Aorta (tissue), 5 donors: ENCODE results near the gene CSNK1G2. TPM values are rescaled to one million over a fixed set of nuclear protein-coding genes. Genes with fewer than 3 reads are reported as not detected.

Source experiments
- ATAC-seq: fragments of 200-7000 bp; cut with Tn5 transposase; one replicate; pipeline ENCODE4 v1.9.1; 2022; ENCODE audit warnings: moderate library complexity; ENCODE audit not compliant: low FRiP score
- DNase-seq, 2 donors: peaks; one replicate each; pipeline ENCODE4 v3.0.0-alpha.2; 2020
- H3K27ac ChIP-seq, 2 donors: one replicate each; pipeline ENCODE4 v1.5.1; 2013; ENCODE audit warnings: low read length in 2 of 2, mild to moderate bottlenecking in 2 of 2, moderate library complexity in 2 of 2, control low read depth in 1 of 2, inconsistent platforms in 1 of 2, low read depth in 1 of 2
- H3K27me3 ChIP-seq, 2 donors: one replicate each; pipeline ENCODE4 v1.6.1; 2013; ENCODE audit warnings: control low read depth in 1 of 2, low read length in 1 of 2, mild to moderate bottlenecking in 1 of 2, moderate library complexity in 1 of 2; ENCODE audit not compliant: insufficient read depth in 2 of 2, control insufficient read depth in 1 of 2
- H3K36me3 ChIP-seq, 2 donors: one replicate each; pipeline ENCODE4 v1.6.1; 2013; ENCODE audit warnings: control low read depth in 1 of 2, low read length in 1 of 2, mild to moderate bottlenecking in 1 of 2; ENCODE audit not compliant: insufficient read depth in 2 of 2, control insufficient read depth in 1 of 2
- H3K4me1 ChIP-seq, 2 donors: one replicate each; pipeline ENCODE4 v1.6.1; 2013; ENCODE audit warnings: low read length in 2 of 2, control low read depth in 1 of 2, mild to moderate bottlenecking in 1 of 2, moderate library complexity in 1 of 2; ENCODE audit not compliant: insufficient read depth in 2 of 2, control insufficient read depth in 1 of 2
- H3K4me3 ChIP-seq, 2 donors: one replicate each; pipeline ENCODE4 v1.5.1; 2013; ENCODE audit warnings: low read length in 2 of 2, control low read depth in 1 of 2, mild to moderate bottlenecking in 1 of 2
- H3K9me3 ChIP-seq: one replicate; pipeline ENCODE4 v1.6.1; 2013; ENCODE audit warnings: mild to moderate bottlenecking, low read length; ENCODE audit not compliant: control insufficient read depth
- WGBS, 2 donors: extraction: QIAGEN DNeasy Blood & Tissue Kit; methylation state at CpG; one replicate each; pipeline ENCODE4 v1.1.7; 2013; 5-methylcytosine and 5-hydroxymethylcytosine counted together
- intact Hi-C, 2 donors: fragments of 100-400 bp; cut with DNase I; formaldehyde crosslinking; loops; one replicate each; pipeline versions ENCODE4 v1.14.2 to v1.15.0; 2022
- polyA plus RNA-seq, 2 donors: library from polyadenylated mRNA; stranded (reverse); fragments of 200-250 nt; gene quantifications; one replicate each; pipeline ENCODE4 v1.2.3, GENCODE V29; 2013
- total RNA-seq, 2 donors: library from RNA; stranded (reverse); fragmentation: NEBNext Ultra II Directional; extraction: Animal tissue kit (Norgen Biotek cat#: 25700); gene quantifications; one replicate each; pipeline ENCODE4 v1.2.1, GENCODE V29; 2021
- donor health status: healthy with polysubstance abuse.
- donor health status: Bipolar disorder and iron deficiency.
- donor health status: DM: no; HTN: no; CAD: no.
- donor health status: DM: no; HTN: no; CAD: no.
- donor health status: DM: yes; HTN: yes; CAD: no.

The CSNK1G2 gene
- total and polyA plus RNA-seq, 4 donors, result 41.0 to 59.8 (median 51.4) TPM

- intact Hi-C loops, result no loop called here
- no peaks in the 10 kb centered on the region for H3K4me1 ChIP-seq
- no peaks in the 10 kb centered on the region for H3K9me3 ChIP-seq
- no peaks in the 10 kb centered on the region for H3K36me3 ChIP-seq
- no peaks in the 10 kb centered on the region for H3K27me3 ChIP-seq
- DNase-seq, result no peak
- H3K4me3 ChIP-seq, result no peak overlapping the region
- no peak overlapping the region for H3K27ac ChIP-seq
- ATAC-seq, result no peak
- WGBS, 2 donors, result 74 to 75% methylated on average over 4 of the region's 4 CpGs
Measured at GRCh38 chr19:2021453-2022140, 80.6 kb downstream of the CSNK1G2 start.

GRCh38 chr19:2022289-2022688 lies 81.3 kb downstream of the CSNK1G2 start:
- intact Hi-C loops, result no loop called here
- H3K27ac ChIP-seq, result no peak overlapping the region
- 96% methylated on average over 2 of the region's 2 CpGs for WGBS, 2 donors

GRCh38 chr19:2026770-2027169 lies 85.8 kb downstream of the CSNK1G2 start:
- H3K36me3 ChIP-seq, result no peaks in the 10 kb centered on the region
- no peaks in the 10 kb centered on the region for H3K4me1 ChIP-seq
- intact Hi-C loops, result no loop called here
- no peaks in the 10 kb centered on the region for H3K9me3 ChIP-seq
- H3K4me3 ChIP-seq, result no peak overlapping the region
- no peaks in the 10 kb centered on the region for H3K27me3 ChIP-seq
- ATAC-seq, result no peak
- DNase-seq, result no peak
- H3K27ac ChIP-seq, result no peak overlapping the region
- WGBS, 2 donors, result 81 to 86% methylated on average over 10 of the region's 10 CpGs

More at GRCh38 chr19:2022289-2022688, 81.3 kb downstream of the CSNK1G2 start:
- no peaks in the 10 kb centered on the region for H3K27me3 ChIP-seq
- no peak for ATAC-seq
- no peak for DNase-seq
- no peaks in the 10 kb centered on the region for H3K36me3 ChIP-seq
- H3K4me3 ChIP-seq, result no peak overlapping the region
- no peaks in the 10 kb centered on the region for H3K4me1 ChIP-seq
- H3K9me3 ChIP-seq, result no peaks in the 10 kb centered on the region

GRCh38 chr19:2027361-2027760 lies 86.4 kb downstream of the CSNK1G2 start:
- Histone ChIP-seq H3K27ac (no peak overlapping the region), H3K4me1 (no peaks in the 10 kb centered on the region)
- 32 to 37% methylated on average over 9 of the region's 9 CpGs for WGBS, 2 donors

More at GRCh38 chr19:2027361-2027760, 86.4 kb downstream of the CSNK1G2 start:
- no peak overlapping the region for H3K4me3 ChIP-seq
- no peaks in the 10 kb centered on the region for H3K27me3 ChIP-seq
- no peaks in the 10 kb centered on the region for H3K9me3 ChIP-seq
- DNase-seq (no peak), ATAC-seq (no peak)
- no peaks in the 10 kb centered on the region for H3K36me3 ChIP-seq
- intact Hi-C loops, result no loop called here

Other genes starting within 250 kb of the CSNK1G2 start
- gene ONECUT3, start 187.7 kb upstream of the CSNK1G2 start, total RNA-seq, result not detected
- gene ONECUT3, start 187.7 kb upstream of the CSNK1G2 start, polyA plus RNA-seq, result under 1 TPM in 1 of 2 donors, not detected in 1; 0.03 TPM
- gene ATP8B3, start 128.9 kb upstream of the CSNK1G2 start, total RNA-seq, result 1 to 10 TPM; 1.8 to 4.7 TPM
- gene ATP8B3, start 128.9 kb upstream of the CSNK1G2 start, polyA plus RNA-seq, result under 1 TPM; 0.38 to 0.63 TPM
- 10 to 100 TPM; 27.7 to 29.9 TPM for gene REXO1, start 92.7 kb upstream of the CSNK1G2 start, total RNA-seq
- gene REXO1, start 92.7 kb upstream of the CSNK1G2 start, polyA plus RNA-seq, result 10 to 100 TPM in 1 of 2 donors, 1 to 10 TPM in 1; 4.8 to 25.6 TPM
- 10 to 100 TPM; 17.3 to 18.3 TPM for gene KLF16, start 77.6 kb upstream of the CSNK1G2 start, total RNA-seq
- 1 to 10 TPM; 5.1 to 6.6 TPM for gene KLF16, start 77.6 kb upstream of the CSNK1G2 start, polyA plus RNA-seq
- 10 to 100 TPM; 54.8 to 64.6 TPM for gene ABHD17A, start 55.7 kb upstream of the CSNK1G2 start, total RNA-seq
- gene ABHD17A, start 55.7 kb upstream of the CSNK1G2 start, polyA plus RNA-seq, result 100 to 1,000 TPM in 1 of 2 donors, 10 to 100 TPM in 1; 48.8 to 116 TPM
- gene ADAT3, start 35.8 kb upstream of the CSNK1G2 start, total RNA-seq, result 1 to 10 TPM; 3.3 to 5.5 TPM
- 1 to 10 TPM; 1.5 to 5.6 TPM for gene ADAT3, start 35.8 kb upstream of the CSNK1G2 start, polyA plus RNA-seq
- 10 to 100 TPM; 38.8 to 49.6 TPM for gene SCAMP4, start 35.8 kb upstream of the CSNK1G2 start, total RNA-seq
- gene SCAMP4, start 35.8 kb upstream of the CSNK1G2 start, polyA plus RNA-seq, result 10 to 100 TPM; 10.1 to 19.1 TPM
- gene BTBD2, start 74.5 kb downstream of the CSNK1G2 start, total RNA-seq, result 10 to 100 TPM; 46.2 to 62.7 TPM
- gene BTBD2, start 74.5 kb downstream of the CSNK1G2 start, polyA plus RNA-seq, result 10 to 100 TPM; 27.5 to 56.7 TPM
- 100 to 1,000 TPM in 1 of 2 donors, 10 to 100 TPM in 1; 93.0 to 103 TPM for gene MKNK2, start 110.1 kb downstream of the CSNK1G2 start, total RNA-seq
- gene MKNK2, start 110.1 kb downstream of the CSNK1G2 start, polyA plus RNA-seq, result 10 to 100 TPM; 49.3 to 68.1 TPM
- gene MOB3A, start 155.2 kb downstream of the CSNK1G2 start, total RNA-seq, result 10 to 100 TPM; 41.1 to 43.6 TPM
- gene MOB3A, start 155.2 kb downstream of the CSNK1G2 start, polyA plus RNA-seq, result 10 to 100 TPM; 12.5 to 15.5 TPM
- 1 to 10 TPM; 1.6 to 3.6 TPM for gene IZUMO4, start 155.7 kb downstream of the CSNK1G2 start, total RNA-seq
- 10 to 100 TPM in 1 of 2 donors, 1 to 10 TPM in 1; 5.5 to 25.2 TPM for gene IZUMO4, start 155.7 kb downstream of the CSNK1G2 start, polyA plus RNA-seq
- gene AP3D1, start 210.4 kb downstream of the CSNK1G2 start, total RNA-seq, result 10 to 100 TPM; 74.8 to 84.3 TPM
- gene AP3D1, start 210.4 kb downstream of the CSNK1G2 start, polyA plus RNA-seq, result 10 to 100 TPM; 31.7 to 61.9 TPM
- gene DOT1L, start 222.8 kb downstream of the CSNK1G2 start, total RNA-seq, result 10 to 100 TPM; 22.6 to 24.8 TPM
- gene DOT1L, start 222.8 kb downstream of the CSNK1G2 start, polyA plus RNA-seq, result 1 to 10 TPM; 4.4 to 4.9 TPM